Measurements from ENCODE around the gene GARRE1. TPM values are rescaled to one million over a fixed set of nuclear protein-coding genes. Genes with fewer than 3 reads are reported as not detected.

The GARRE1 gene
- total and polyA plus RNA-seq, 2 of the 13 experiments (the other 11 are each of a cell fraction or from before 2014, with no cell fraction given) = 8.0 to 11.7 TPM

DNA sequence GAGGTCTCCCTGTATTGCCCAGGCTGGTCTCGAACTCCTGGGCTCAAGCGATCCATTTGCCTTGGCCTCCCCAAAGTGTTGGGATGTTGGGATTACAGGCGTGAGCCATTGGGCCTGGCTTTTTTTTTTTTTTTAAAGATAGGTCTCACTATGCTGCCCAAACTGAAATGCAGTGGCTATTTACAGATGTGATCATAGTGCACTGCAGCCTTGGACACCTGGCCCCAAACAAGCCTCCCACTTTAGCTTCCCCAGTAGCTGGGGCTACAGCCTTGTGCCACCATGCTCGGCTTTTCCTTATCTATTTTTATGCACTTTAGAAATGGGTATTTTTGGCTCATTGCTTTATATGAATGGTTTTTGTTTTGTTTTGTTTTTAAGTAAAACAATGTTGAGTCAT is 44.6 kb upstream of the GARRE1 start:
- H4K20me1 ChIP-seq (ENCODE audit: insufficient read depth, low read length) = no peaks in the 10 kb centered on the region
- no peak overlapping the region for H3K9ac ChIP-seq (ENCODE audit: insufficient read depth, low read depth, low read length)
- no TSS peak for BruUV-seq (replicated peaks)
- peaks cover 6 to 60% of the 10 kb centered on the region in 2 experiments; a peak in 4 of 5 replicates for H3K36me3 ChIP-seq (replicated peaks in 1 of 2; ENCODE audit: control insufficient read depth in 1 of 2, insufficient read depth in 2 of 2, low read length in 2 of 2)
- no peak overlapping the region for H3K27ac ChIP-seq (ENCODE audit: extremely low read length, insufficient read depth, low read length)
- H3K27me3 ChIP-seq (ENCODE audit: control insufficient read depth in 1 of 2, insufficient read depth in 2 of 2, low read length in 2 of 2) = no peaks in the 10 kb centered on the region
- POLR2A ChIA-PET = no interaction called here
- no peak for FAIRE-seq
- no peak for ATAC-seq
- no peak for DNase-seq (ENCODE audit: low spot score)
- H3K79me2 ChIP-seq (ENCODE audit: insufficient read depth, low read length) = no peaks in the 10 kb centered on the region
- CTCF ChIA-PET (ENCODE audit: low intra/inter-chr PET ratio, low total read pairs) = no interaction called here
- H3K4me3 ChIP-seq (replicated peaks in 1 of 3; ENCODE audit: insufficient read depth in 1 of 3, low read depth in 2 of 3, low read length in 3 of 3) = no peak overlapping the region
- WGBS (ENCODE audit: low lambda C conversion rate) = 78% methylated on average over 4 of the region's 4 CpGs
- no peak overlapping the region for H2AFZ ChIP-seq (ENCODE audit: low read length)
- no peaks in the 10 kb centered on the region for H3K4me1 ChIP-seq (ENCODE audit: insufficient read depth, low read length)
- H3K4me2 ChIP-seq (ENCODE audit: low read depth, low read length) = no peak overlapping the region
- in situ Hi-C loops (cut with HindIII; ENCODE audit: extremely low pct_ligation_motif_present, low pct_unique_long_range_greater_than_20kb) (no loop called here), intact Hi-C loops (cut with micrococcal nuclease; ENCODE audit: unreplicated experiment) (no loop called here)
- no peak for TF ChIP-seq MEIS1 (CRISPR knock-in tag; IDR thresholded peaks at IDR 0.05; ENCODE audit: borderline replicate concordance)
- no peak for TF ChIP-seq TOE1 (CRISPR knock-in tag; IDR thresholded peaks at IDR 0.05)
- no peak for TF ChIP-seq POGZ (CRISPR knock-in tag; IDR thresholded peaks at IDR 0.05)
- TF ChIP-seq ZMYM3 (CRISPR knock-in tag; IDR thresholded peaks at IDR 0.05) = no peak
- no peak for TF ChIP-seq ZNF121 (CRISPR knock-in tag; IDR thresholded peaks at IDR 0.05)
- TF ChIP-seq FOXP1 (IDR thresholded peaks at IDR 0.05) = no peak
- no peak for TF ChIP-seq FOXP1 (CRISPR knock-in tag; IDR thresholded peaks at IDR 0.05)
- TF ChIP-seq ZNF180 (CRISPR knock-in tag; IDR thresholded peaks at IDR 0.05; ENCODE audit: borderline replicate concordance, low read depth) = no peak
- no peak for TF ChIP-seq ZKSCAN5 (CRISPR knock-in tag; IDR thresholded peaks at IDR 0.05)
- TF ChIP-seq ZNF646 (CRISPR knock-in tag; IDR thresholded peaks at IDR 0.05) = no peak
- no peak for TF ChIP-seq EHMT2 (IDR thresholded peaks at IDR 0.05; ENCODE audit: borderline replicate concordance, low read depth, low read length)
- TF ChIP-seq, protein P1, sequence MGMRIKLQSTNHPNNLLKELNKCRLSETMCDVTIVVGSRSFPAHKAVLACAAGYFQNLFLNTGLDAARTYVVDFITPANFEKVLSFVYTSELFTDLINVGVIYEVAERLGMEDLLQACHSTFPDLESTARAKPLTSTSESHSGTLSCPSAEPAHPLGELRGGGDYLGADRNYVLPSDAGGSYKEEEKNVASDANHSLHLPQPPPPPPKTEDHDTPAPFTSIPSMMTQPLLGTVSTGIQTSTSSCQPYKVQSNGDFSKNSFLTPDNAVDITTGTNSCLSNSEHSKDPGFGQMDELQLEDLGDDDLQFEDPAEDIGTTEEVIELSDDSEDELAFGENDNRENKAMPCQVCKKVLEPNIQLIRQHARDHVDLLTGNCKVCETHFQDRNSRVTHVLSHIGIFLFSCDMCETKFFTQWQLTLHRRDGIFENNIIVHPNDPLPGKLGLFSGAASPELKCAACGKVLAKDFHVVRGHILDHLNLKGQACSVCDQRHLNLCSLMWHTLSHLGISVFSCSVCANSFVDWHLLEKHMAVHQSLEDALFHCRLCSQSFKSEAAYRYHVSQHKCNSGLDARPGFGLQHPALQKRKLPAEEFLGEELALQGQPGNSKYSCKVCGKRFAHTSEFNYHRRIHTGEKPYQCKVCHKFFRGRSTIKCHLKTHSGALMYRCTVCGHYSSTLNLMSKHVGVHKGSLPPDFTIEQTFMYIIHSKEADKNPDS (CRISPR knock-in tag; IDR thresholded peaks at IDR 0.05) = no peak
- H3K9me3 ChIP-seq (ENCODE audit: low read length) = no peaks in the 10 kb centered on the region
